Ishikawa (cell line): Measurements from ENCODE around the gene CCR8.

Experiments used
- CEBPB ChIP-seq: IDR thresholded peaks from 2 replicates; pipeline ENCODE4 v1.6.1; 2012
- CREB1 ChIP-seq: IDR thresholded peaks from 2 replicates; pipeline ENCODE4 v1.6.1; 2012; ENCODE audit warnings: low read depth
- EGR1 ChIP-seq: IDR thresholded peaks from 2 replicates; pipeline ENCODE4 v1.6.1; 2012
- EP300 ChIP-seq: IDR thresholded peaks from 2 replicates; pipeline ENCODE4 v1.6.1; 2012; ENCODE audit warnings: borderline replicate concordance
- FOXM1 ChIP-seq: IDR thresholded peaks from 2 replicates; pipeline ENCODE4 v1.6.1; 2012; ENCODE audit warnings: low read depth, borderline replicate concordance
- NFIC ChIP-seq: IDR thresholded peaks from 2 replicates; pipeline ENCODE4 v1.6.1; 2012
- RAD21 ChIP-seq: IDR thresholded peaks from 2 replicates; pipeline ENCODE4 v1.6.1; 2012; ENCODE audit warnings: low read depth
- TAF1 ChIP-seq: IDR thresholded peaks from 2 replicates; pipeline ENCODE4 v1.6.1; 2012; ENCODE audit warnings: low read depth, mild to moderate bottlenecking
- TCF12 ChIP-seq: IDR thresholded peaks from 2 replicates; pipeline ENCODE4 v1.6.1; 2012; ENCODE audit warnings: low read depth
- TEAD4 ChIP-seq: IDR thresholded peaks from 2 replicates; pipeline ENCODE4 v1.6.1; 2012
- YY1 ChIP-seq: IDR thresholded peaks from 2 replicates; pipeline ENCODE4 v1.6.1; 2012; ENCODE audit warnings: low read depth
- ZBTB7A ChIP-seq: IDR thresholded peaks from 2 replicates; pipeline ENCODE4 v1.6.1; 2012; ENCODE audit warnings: low read depth
- TF ChIP-seq, protein P1 (sequence below): IDR thresholded peaks from 2 replicates; pipeline ENCODE4 v1.6.1; 2012
- TF ChIP-seq, protein P2 (sequence below): IDR thresholded peaks from 2 replicates; pipeline ENCODE4 v1.6.1; 2012; ENCODE audit warnings: low read depth, mild to moderate bottlenecking
- TF ChIP-seq, protein P3 (sequence below): IDR thresholded peaks from 2 replicates; pipeline ENCODE4 v1.6.1; 2012

The CCR8 gene

DNA sequence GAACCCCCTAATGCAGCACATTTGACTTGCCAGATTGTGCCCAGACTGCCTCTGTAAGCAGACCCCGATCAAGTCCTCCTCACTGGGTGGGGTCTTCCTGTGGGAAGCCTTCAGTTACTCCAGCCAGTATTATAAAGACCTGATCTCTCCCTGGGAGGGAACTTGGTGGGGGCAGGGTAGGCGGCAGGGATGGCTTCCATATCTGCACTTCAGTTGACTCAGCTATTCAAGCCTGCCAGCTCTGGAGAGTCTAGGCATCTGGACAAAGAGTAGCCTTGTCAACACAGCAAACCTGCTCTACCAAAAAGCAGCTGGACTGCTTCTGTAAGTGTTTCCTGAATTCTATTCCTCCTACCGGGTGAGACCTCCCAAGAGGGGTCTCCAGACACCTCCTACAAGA is 32.7 kb downstream of the CCR8 start:
- TF ChIP-seq EGR1 (no peak), FOXM1 (no peak), CEBPB (no peak), NFIC (no peak), CREB1 (no peak), EP300 (no peak), TAF1 (no peak), ZBTB7A (no peak), TCF12 (no peak)
- TF ChIP-seq, protein P1, sequence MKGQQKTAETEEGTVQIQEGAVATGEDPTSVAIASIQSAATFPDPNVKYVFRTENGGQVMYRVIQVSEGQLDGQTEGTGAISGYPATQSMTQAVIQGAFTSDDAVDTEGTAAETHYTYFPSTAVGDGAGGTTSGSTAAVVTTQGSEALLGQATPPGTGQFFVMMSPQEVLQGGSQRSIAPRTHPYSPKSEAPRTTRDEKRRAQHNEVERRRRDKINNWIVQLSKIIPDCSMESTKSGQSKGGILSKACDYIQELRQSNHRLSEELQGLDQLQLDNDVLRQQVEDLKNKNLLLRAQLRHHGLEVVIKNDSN, result no peak
- TF ChIP-seq, protein P2, sequence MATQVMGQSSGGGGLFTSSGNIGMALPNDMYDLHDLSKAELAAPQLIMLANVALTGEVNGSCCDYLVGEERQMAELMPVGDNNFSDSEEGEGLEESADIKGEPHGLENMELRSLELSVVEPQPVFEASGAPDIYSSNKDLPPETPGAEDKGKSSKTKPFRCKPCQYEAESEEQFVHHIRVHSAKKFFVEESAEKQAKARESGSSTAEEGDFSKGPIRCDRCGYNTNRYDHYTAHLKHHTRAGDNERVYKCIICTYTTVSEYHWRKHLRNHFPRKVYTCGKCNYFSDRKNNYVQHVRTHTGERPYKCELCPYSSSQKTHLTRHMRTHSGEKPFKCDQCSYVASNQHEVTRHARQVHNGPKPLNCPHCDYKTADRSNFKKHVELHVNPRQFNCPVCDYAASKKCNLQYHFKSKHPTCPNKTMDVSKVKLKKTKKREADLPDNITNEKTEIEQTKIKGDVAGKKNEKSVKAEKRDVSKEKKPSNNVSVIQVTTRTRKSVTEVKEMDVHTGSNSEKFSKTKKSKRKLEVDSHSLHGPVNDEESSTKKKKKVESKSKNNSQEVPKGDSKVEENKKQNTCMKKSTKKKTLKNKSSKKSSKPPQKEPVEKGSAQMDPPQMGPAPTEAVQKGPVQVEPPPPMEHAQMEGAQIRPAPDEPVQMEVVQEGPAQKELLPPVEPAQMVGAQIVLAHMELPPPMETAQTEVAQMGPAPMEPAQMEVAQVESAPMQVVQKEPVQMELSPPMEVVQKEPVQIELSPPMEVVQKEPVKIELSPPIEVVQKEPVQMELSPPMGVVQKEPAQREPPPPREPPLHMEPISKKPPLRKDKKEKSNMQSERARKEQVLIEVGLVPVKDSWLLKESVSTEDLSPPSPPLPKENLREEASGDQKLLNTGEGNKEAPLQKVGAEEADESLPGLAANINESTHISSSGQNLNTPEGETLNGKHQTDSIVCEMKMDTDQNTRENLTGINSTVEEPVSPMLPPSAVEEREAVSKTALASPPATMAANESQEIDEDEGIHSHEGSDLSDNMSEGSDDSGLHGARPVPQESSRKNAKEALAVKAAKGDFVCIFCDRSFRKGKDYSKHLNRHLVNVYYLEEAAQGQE, result no peak

DNA sequence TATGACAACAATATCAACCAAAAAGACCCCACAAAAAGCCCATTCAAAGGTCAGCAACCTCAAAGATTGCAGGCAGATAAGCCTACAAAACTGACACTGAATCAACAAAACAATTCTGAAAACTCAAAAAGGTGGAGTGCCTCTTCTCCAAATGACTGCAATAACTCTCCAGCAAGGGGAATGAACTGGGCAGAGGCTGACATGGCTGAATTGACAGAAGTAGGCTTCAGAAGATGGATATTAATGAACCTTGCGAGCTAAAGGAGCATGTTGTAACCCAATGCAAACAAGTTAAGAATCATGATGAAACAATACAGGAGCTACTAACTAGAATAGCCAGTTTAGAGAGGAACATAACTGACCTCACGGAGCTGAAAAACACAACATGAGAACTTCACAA is 33.3 kb downstream of the CCR8 start:
- TF ChIP-seq RAD21 (no peak), TAF1 (no peak), EGR1 (no peak), TEAD4 (no peak), NFIC (no peak), FOXM1 (no peak), EP300 (no peak), TCF12 (no peak), YY1 (no peak), CEBPB (no peak), CREB1 (no peak), ZBTB7A (no peak)
- TF ChIP-seq, protein P3, sequence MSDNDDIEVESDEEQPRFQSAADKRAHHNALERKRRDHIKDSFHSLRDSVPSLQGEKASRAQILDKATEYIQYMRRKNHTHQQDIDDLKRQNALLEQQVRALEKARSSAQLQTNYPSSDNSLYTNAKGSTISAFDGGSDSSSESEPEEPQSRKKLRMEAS, result no peak
- TF ChIP-seq, protein P2, result no peak
- TF ChIP-seq, protein P1, result no peak

DNA sequence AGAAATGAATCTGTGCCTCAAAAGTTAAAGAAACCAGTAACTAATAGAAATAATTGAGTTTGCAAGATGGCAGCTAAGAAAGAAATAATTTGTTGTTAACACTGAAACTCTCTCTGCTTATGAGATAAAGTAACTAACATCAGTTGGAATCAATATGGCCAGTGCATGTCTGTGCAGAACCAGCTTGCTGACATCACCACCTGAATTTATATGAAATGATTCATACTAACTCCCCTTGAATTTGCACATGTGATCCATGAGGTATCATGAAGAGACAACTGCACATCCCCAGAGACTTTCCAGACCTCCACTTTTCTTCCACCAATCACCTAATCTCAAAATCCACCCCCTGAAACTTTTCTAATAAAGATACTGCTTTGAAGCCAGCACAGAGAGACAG is 43.3 kb downstream of the CCR8 start:
- TF ChIP-seq ZBTB7A, result no peak
- TF ChIP-seq, protein P3, result no peak
- no peak for TF ChIP-seq FOXM1

DNA sequence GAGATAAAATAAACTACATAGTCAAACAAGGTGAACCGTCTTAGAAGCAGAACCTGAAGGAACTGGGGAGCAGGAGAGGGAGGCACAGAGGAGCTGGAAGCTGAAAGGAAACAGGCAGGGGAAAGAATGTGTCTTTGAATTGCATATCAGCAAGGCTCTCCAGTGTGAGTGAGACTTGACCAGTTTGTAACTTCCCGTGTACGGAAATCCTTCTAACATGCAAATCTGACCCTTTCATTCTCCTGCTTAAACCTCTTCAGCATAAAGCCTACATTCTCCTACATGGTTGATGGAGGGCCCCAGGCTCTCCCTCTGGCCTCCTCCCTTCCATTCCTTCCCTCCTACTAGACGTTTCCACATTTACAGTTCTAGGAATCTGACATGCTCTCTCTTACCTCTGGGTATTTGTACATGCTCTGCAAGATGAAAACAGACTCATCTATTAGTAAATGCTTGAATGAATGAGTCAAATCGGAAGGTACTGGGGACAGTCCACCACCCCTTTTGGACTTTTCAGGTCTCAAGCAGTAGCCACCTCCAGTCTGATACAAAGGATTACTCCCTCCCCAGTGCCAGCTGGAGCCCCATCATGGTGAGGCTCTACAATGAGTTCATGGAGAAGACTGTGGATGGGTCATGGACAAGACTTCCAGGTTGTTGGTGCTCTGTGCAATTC is 47.6 kb downstream of the CCR8 start:
- TF ChIP-seq TCF12 (no peak), TEAD4 (no peak), FOXM1 (no peak), TAF1 (no peak), ZBTB7A (no peak), NFIC (no peak)
- TF ChIP-seq, protein P3, result no peak

DNA sequence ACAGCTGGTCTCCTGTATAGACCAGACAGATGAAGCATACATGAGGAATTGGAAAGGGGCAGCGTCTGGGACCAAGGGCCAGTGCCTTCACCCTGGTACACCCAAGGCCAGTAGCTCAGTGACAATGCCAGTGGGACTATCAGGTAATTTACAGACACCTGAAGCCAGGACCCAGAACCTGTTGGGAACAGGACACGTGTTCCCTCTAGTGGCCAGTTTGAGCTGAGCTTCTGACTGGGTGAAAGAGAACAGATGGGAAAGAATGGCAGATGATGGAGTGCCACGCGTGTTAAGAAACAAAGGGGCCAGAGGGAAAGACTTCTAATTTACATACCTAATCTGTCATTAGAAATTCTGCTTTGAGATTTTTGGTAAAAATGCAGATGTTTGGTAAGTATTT is 48.6 kb downstream of the CCR8 start:
- TF ChIP-seq, protein P1, result peak; percentile 59; the same call in 1 of the 2 replicates
- TF ChIP-seq NFIC (no peak), RAD21 (peak; percentile 61), CREB1 (no peak)
- TF ChIP-seq, protein P3, result peak; percentile 22; the same call in 1 of the 2 replicates

DNA sequence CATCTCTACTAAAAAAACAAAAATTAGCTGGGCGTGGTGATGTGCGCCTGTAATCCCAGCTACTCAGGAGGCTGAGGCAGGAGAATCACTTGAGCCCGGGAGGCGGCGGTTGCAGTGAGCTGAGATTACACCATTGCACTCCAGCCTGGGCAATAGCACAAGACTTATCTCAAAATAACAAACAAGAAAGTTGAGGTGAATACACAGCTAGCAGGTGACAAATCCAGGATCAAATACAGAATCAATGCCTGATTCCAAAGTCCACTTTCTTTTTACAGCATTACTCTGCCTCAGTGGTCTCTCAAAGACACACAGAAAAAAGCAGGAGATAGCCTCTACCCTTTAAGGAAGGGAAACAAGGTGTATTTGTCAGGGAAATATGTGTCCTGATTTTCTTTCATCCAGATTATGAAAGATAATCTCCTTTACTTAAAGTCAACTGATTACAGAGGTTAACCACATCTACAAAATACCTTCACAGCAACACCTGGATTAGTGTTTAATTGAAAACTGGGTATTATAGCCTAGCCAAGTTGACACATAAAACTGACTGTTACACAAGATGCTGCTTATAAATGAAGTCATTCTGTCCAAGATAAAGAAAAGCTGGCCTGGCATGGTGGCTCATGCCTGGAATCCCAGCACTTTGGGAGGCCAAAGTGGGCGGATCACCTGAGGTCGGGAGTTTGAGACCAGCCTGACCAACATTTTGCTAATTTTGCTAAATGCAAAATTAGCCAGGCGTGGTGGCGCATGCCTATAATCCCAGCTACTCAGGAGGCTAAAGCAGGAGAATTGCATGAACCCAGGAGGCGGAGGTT is 49.7 kb downstream of the CCR8 start:
- TF ChIP-seq, protein P2, result no peak
- TF ChIP-seq ZBTB7A (no peak), TCF12 (no peak), FOXM1 (no peak), NFIC (no peak), CREB1 (no peak), YY1 (no peak), RAD21 (no peak), TEAD4 (no peak), EGR1 (no peak), EP300 (no peak), TAF1 (no peak)
- TF ChIP-seq, protein P1, result no peak
- TF ChIP-seq, protein P3, result no peak
